Uterus (tissue), 4 donors: ENCODE measurements around the gene DPP6. TPM values are rescaled to one million over a fixed set of nuclear protein-coding genes. Genes with fewer than 3 reads are reported as not detected.
A peak's percentile ranks its signal among the peaks of the same experiment; 100 is the strongest.

ENCODE experiments used
- DNase-seq, 2 donors: peaks; one replicate each; pipeline ENCODE4 v3.0.0-alpha.2; 2019 to 2020
- H3K27ac ChIP-seq, 2 donors: fragments of 200-600 bp; sonication (generic); 1 replicate in 1 of 2; 2 replicates in 1 of 2; pipeline ENCODE4 v1.5.1; 2016 to 2018
- H3K27me3 ChIP-seq, 2 donors: fragments of 200-600 bp; sonication (generic); one replicate each; pipeline ENCODE4 v1.5.1; 2018 to 2019; ENCODE audit warnings: control low read depth in 1 of 2
- H3K36me3 ChIP-seq, 2 donors: fragments of 200-600 bp; sonication (generic); one replicate each; pipeline ENCODE4 v1.5.1; 2019; ENCODE audit warnings: control low read depth in 1 of 2
- H3K4me1 ChIP-seq, 2 donors: fragments of 200-600 bp; sonication (generic); one replicate each; pipeline ENCODE4 v1.5.1; 2018 to 2019; ENCODE audit warnings: control low read depth in 1 of 2
- H3K4me3 ChIP-seq, 2 donors: fragments of 200-600 bp; sonication (generic); 1 replicate in 1 of 2; 2 replicates in 1 of 2; pipeline ENCODE4 v1.5.1; 2018 to 2019; ENCODE audit warnings: mild to moderate bottlenecking in 1 of 2
- H3K9me3 ChIP-seq, 2 donors: fragments of 200-600 bp; sonication (generic); one replicate each; pipeline ENCODE4 v1.5.1; 2019; ENCODE audit warnings: control low read depth in 1 of 2
- POLR2A ChIP-seq, 2 donors: fragments of 450-650 bp; IDR thresholded peaks; one replicate each; pipeline ENCODE4 v1.6.1; 2016; ENCODE audit warnings: antibody characterized with exemption in 2 of 2, mild to moderate bottlenecking in 1 of 2, moderate library complexity in 1 of 2
- intact Hi-C: fragments of 100-400 bp; cut with DNase I; formaldehyde crosslinking; loops from one replicate; pipeline ENCODE4 v1.15.1; 2023; ENCODE audit warnings: low total_unique reads
- total RNA-seq, 4 donors: library from RNA; depleted of rRNA in 3 of 4; stranded (reverse); fragments of >200 nt in 3 of 4; gene quantifications; one replicate each; pipeline versions ENCODE4 v1.1.0 to v1.2.4, GENCODE V29; 2014 to 2023
- TF ChIP-seq, protein P1 (sequence below), 4 experiments: fragments of 200-600 bp in 2 of 4; fragments of 450-650 bp in 2 of 4; sonication (generic) in 2 of 4; IDR thresholded peaks; one replicate each; pipeline ENCODE4 v1.5.1; 2016 to 2019; ENCODE audit warnings: antibody characterized with exemption in 4 of 4, mild to moderate bottlenecking in 2 of 4, moderate library complexity in 1 of 4
- donor health status: DM: yes; HTN: yes; CAD: no.

Gene DPP6
- total RNA-seq, 4 donors from 2014 or later: 4.1 to 107 (median 42.7) TPM

DNA sequence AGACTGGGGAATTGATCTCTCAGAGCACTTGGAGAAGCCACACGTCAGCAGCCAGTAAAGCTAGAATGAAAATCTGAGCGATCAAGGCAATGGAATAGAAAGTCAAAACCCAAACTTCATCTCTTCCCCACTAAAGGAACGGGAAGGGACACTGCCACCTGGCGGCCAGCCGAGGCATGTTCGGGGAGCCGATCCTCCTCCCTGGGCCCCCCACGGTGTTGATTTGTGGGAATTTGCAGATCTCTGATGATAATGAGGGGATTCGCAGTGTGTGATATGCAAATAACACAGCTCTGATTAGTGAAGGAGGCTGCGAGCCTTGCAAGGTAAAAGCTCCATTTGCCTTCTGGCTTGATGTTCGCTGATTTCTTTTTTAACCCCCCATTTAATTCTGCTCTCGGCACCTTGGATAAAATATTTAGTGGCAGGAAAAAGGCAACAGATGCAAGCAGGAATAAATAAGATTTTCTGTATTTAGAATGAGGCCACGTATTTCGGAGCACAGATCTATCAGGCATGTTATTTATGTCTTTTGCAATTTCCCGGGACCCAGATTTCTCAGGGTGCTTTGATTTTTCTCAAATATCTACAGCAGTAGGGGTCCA lies 692.2 kb downstream of the DPP6 start:
- intact Hi-C loops: no loop called here

GRCh38 chr7:154744861-154745258 lies 692.7 kb downstream of the DPP6 start:
- no peaks in the 10 kb centered on the region for H3K4me1 ChIP-seq
- H3K27me3 ChIP-seq: no peaks in the 10 kb centered on the region
- no peaks in the 10 kb centered on the region for H3K36me3 ChIP-seq
- no peak for DNase-seq
- H3K27ac ChIP-seq: no peak overlapping the region
- H3K4me3 ChIP-seq: no peak overlapping the region
- H3K9me3 ChIP-seq: no peaks in the 10 kb centered on the region
- intact Hi-C loops: no loop called here
- TF ChIP-seq, protein P1, sequence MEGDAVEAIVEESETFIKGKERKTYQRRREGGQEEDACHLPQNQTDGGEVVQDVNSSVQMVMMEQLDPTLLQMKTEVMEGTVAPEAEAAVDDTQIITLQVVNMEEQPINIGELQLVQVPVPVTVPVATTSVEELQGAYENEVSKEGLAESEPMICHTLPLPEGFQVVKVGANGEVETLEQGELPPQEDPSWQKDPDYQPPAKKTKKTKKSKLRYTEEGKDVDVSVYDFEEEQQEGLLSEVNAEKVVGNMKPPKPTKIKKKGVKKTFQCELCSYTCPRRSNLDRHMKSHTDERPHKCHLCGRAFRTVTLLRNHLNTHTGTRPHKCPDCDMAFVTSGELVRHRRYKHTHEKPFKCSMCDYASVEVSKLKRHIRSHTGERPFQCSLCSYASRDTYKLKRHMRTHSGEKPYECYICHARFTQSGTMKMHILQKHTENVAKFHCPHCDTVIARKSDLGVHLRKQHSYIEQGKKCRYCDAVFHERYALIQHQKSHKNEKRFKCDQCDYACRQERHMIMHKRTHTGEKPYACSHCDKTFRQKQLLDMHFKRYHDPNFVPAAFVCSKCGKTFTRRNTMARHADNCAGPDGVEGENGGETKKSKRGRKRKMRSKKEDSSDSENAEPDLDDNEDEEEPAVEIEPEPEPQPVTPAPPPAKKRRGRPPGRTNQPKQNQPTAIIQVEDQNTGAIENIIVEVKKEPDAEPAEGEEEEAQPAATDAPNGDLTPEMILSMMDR (IDR thresholded peaks at IDR 0.05): no peak
- TF ChIP-seq POLR2A (IDR thresholded peaks at IDR 0.05): no peak

More for the DNA sequence above, 692.2 kb downstream of the DPP6 start:
- no peaks in the 10 kb centered on the region for H3K36me3 ChIP-seq
- H3K9me3 ChIP-seq: no peaks in the 10 kb centered on the region
- no peak overlapping the region for H3K4me3 ChIP-seq
- H3K27ac ChIP-seq: no peak overlapping the region
- no peaks in the 10 kb centered on the region for H3K27me3 ChIP-seq
- no peak for TF ChIP-seq POLR2A (IDR thresholded peaks at IDR 0.05)
- TF ChIP-seq, protein P1 (IDR thresholded peaks at IDR 0.05): peak; percentile 18 to 43 (median 26)
- H3K4me1 ChIP-seq: no peaks in the 10 kb centered on the region
- no peak for DNase-seq

GRCh38 chr7:154746571-154747360 lies 694.6 kb downstream of the DPP6 start:
- H3K4me3 ChIP-seq: no peak overlapping the region
- H3K9me3 ChIP-seq: no peaks in the 10 kb centered on the region
- H3K4me1 ChIP-seq: no peaks in the 10 kb centered on the region
- TF ChIP-seq, protein P1 (IDR thresholded peaks at IDR 0.05): no peak
- TF ChIP-seq POLR2A (IDR thresholded peaks at IDR 0.05): no peak
- H3K27me3 ChIP-seq: no peaks in the 10 kb centered on the region
- intact Hi-C loops: no loop called here
- DNase-seq: no peak
- no peak overlapping the region for H3K27ac ChIP-seq
- H3K36me3 ChIP-seq: no peaks in the 10 kb centered on the region

- intact Hi-C loops: no loop called here
- TF ChIP-seq, protein P1 (IDR thresholded peaks at IDR 0.05): no peak
- no peak for TF ChIP-seq POLR2A (IDR thresholded peaks at IDR 0.05)
- no peaks in the 10 kb centered on the region for H3K4me1 ChIP-seq
- no peak overlapping the region for H3K4me3 ChIP-seq
- no peaks in the 10 kb centered on the region for H3K9me3 ChIP-seq
- no peak for DNase-seq
- H3K36me3 ChIP-seq: no peaks in the 10 kb centered on the region
- no peaks in the 10 kb centered on the region for H3K27me3 ChIP-seq
- H3K27ac ChIP-seq: no peak overlapping the region
Observed at GRCh38 chr7:154748089-154748786, 696.0 kb downstream of the DPP6 start.

GRCh38 chr7:154750353-154750801 lies 698.2 kb downstream of the DPP6 start:
- no peak for DNase-seq
- H3K4me3 ChIP-seq: no peak overlapping the region
- no peak overlapping the region for H3K27ac ChIP-seq
- no peaks in the 10 kb centered on the region for H3K36me3 ChIP-seq
- intact Hi-C loops: no loop called here
- TF ChIP-seq, protein P1 (IDR thresholded peaks at IDR 0.05): no peak
- no peaks in the 10 kb centered on the region for H3K4me1 ChIP-seq
- no peaks in the 10 kb centered on the region for H3K9me3 ChIP-seq
- no peaks in the 10 kb centered on the region for H3K27me3 ChIP-seq
